Measurements from ENCODE around the gene LCN1.

The LCN1 gene

GRCh38 chr9:135567311-135567710 lies 46.1 kb downstream of the LCN1 start:
- DNase-seq (ENCODE audit: low read depth in 2 of 2): no peak

- DNase-seq (ENCODE audit: low read depth in 2 of 2): no peak
Measured at GRCh38 chr9:135568026-135568425, 46.8 kb downstream of the LCN1 start.

- DNase-seq (ENCODE audit: low read depth in 2 of 2): no peak
Measured at GRCh38 chr9:135570456-135570855, 49.2 kb downstream of the LCN1 start.

DNA sequence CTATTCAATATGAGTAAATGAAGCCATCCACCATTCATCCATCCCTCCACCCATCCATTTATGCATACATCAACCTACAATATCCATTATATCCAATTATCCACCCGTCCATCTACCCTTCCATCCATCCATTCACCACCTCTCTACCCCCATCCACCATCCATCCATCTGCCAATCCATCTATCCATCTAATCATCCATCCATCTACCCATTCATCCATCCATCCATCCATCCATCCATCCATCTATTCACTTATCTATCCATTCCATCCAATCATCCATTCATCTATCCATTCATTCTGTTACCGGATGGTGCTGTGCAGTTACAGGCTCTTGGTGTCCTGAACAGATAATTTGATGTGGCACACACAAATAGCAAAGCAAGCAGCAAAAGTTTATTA lies 51.0 kb downstream of the LCN1 start:
- no peak for DNase-seq (ENCODE audit: low read depth in 2 of 2)

- DNase-seq (ENCODE audit: low read depth in 2 of 2): no peak
Measured at GRCh38 chr9:135573124-135573523, 51.9 kb downstream of the LCN1 start.

- DNase-seq (ENCODE audit: low read depth in 2 of 2): no peak
Measured at GRCh38 chr9:135574331-135574730, 53.1 kb downstream of the LCN1 start.

DNA sequence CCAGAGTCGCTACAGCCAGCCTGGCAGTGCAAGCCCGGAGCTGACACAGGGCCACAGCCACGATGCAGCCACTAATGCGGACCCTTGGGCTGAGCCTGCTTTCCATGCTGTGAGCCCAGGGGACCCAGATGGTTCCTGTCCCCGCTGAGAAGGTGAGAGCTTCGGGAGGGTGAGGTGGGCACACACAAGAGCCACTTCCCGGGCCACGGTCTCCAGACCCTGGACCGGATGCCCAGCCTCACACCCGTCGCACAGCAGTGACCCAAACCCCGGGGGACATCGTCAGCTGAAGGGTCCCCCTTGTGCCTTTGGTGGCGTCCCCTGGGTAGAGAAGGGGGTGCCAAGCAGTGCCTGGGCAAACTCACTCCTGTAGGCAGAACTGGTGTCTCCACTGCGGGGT lies 53.7 kb downstream of the LCN1 start:
- no peak for DNase-seq (ENCODE audit: low read depth in 2 of 2)
